OCI-LY1 (cell line): ENCODE measurements around the gene JCAD.
"Not testable (repeated sequence)": the region's sequence is repeated elsewhere in the genome, so short reads cannot be mapped to it uniquely, and the experiment has no call there.

Experiments
- H2AFZ ChIP-seq: fragments of 200-600 bp; sonication (generic), shearing (Covaris generic); 2 replicates; pipeline ENCODE4 v1.6.0; 2014; ENCODE audit warnings: antibody characterized with exemption, mild to moderate bottlenecking, low read length
- H3F3A ChIP-seq: fragments of 200-600 bp; sonication (generic), shearing (Covaris generic); 2 replicates; pipeline ENCODE4 v1.6.0; 2014; ENCODE audit warnings: mild to moderate bottlenecking, antibody characterized with exemption, low read length, moderate library complexity; ENCODE audit not compliant: insufficient read depth
- H3K27ac ChIP-seq: fragments of 200-600 bp; sonication (generic); 2 replicates; pipeline ENCODE4 v1.5.1; 2014; ENCODE audit warnings: low read length, mixed run types, mild to moderate bottlenecking, low read depth; ENCODE audit not compliant: poor library complexity, severe bottlenecking
- H3K27me3 ChIP-seq: fragments of 200-600 bp; sonication (generic); 2 replicates; pipeline ENCODE4 v1.6.0; 2014; ENCODE audit warnings: antibody characterized with exemption, mild to moderate bottlenecking, low read length, moderate library complexity; ENCODE audit not compliant: insufficient read depth
- H3K36me3 ChIP-seq: fragments of 200-600 bp; sonication (generic); 2 replicates; pipeline ENCODE4 v1.6.1; 2014; ENCODE audit warnings: mild to moderate bottlenecking, antibody characterized with exemption, low read length, moderate library complexity, mixed read lengths; ENCODE audit not compliant: insufficient read depth
- H3K4me1 ChIP-seq: fragments of 200-600 bp; sonication (generic); 2 replicates; pipeline ENCODE4 v1.5.1; 2014; ENCODE audit warnings: mild to moderate bottlenecking, low read length, moderate library complexity; ENCODE audit not compliant: insufficient read depth, severe bottlenecking
- H3K4me2 ChIP-seq: fragments of 200-600 bp; sonication (generic), shearing (Covaris generic); 2 replicates; pipeline ENCODE4 v1.6.1; 2014; ENCODE audit warnings: low read length
- H3K4me3 ChIP-seq: fragments of 200-600 bp; sonication (generic); 2 replicates; pipeline ENCODE4 v1.5.1; 2014; ENCODE audit warnings: low read length, low read depth, mild to moderate bottlenecking, mixed read lengths; ENCODE audit not compliant: poor library complexity, severe bottlenecking
- H3K79me2 ChIP-seq: fragments of 200-600 bp; shearing (Covaris generic); 2 replicates; pipeline ENCODE4 v1.6.1; 2016; ENCODE audit warnings: mixed run types, low read length, mixed read lengths; ENCODE audit not compliant: insufficient read depth
- H3K9ac ChIP-seq: fragments of 200-600 bp; sonication (generic), shearing (Covaris generic); 2 replicates; pipeline ENCODE4 v1.6.1; 2014; ENCODE audit warnings: mild to moderate bottlenecking, low read length, mixed read lengths
- H3K9me2 ChIP-seq: fragments of 200-600 bp; sonication (generic), shearing (Covaris generic); 2 replicates; pipeline ENCODE4 v1.6.1; 2014; ENCODE audit warnings: low read depth, mild to moderate bottlenecking, low read length, mixed read lengths
- H3K9me3 ChIP-seq: fragments of 200-600 bp; shearing (Covaris generic); 2 replicates; pipeline ENCODE4 v1.6.1; 2014; ENCODE audit warnings: low read length, mixed read lengths
- H4K20me1 ChIP-seq: fragments of 200-600 bp; sonication (generic), shearing (Covaris generic); 2 replicates; pipeline ENCODE4 v1.6.0; 2016; ENCODE audit warnings: mild to moderate bottlenecking, low read length; ENCODE audit not compliant: insufficient read depth
- CTCF ChIP-seq: fragments of 200-600 bp; sonication (generic), shearing (Covaris generic); IDR thresholded peaks from 2 replicates; pipeline ENCODE4 v1.5.1; 2017; ENCODE audit warnings: mild to moderate bottlenecking, antibody characterized with exemption, low read length, moderate library complexity, mixed read lengths
- EZH2 ChIP-seq: fragments of 200-600 bp; sonication (generic), shearing (Covaris generic); IDR thresholded peaks from 2 replicates; pipeline ENCODE4 v1.8.0; 2017; ENCODE audit warnings: borderline replicate concordance, mixed run types, mild to moderate bottlenecking, antibody characterized with exemption, low read length, moderate library complexity, mixed read lengths

The JCAD gene

GRCh38 chr10:29981510-29981909, 77.9 kb downstream of the JCAD start:
- no peaks in the 10 kb centered on the region for H4K20me1 ChIP-seq
- no peak overlapping the region for H3K4me3 ChIP-seq
- no peak overlapping the region for H3K27ac ChIP-seq
- no peaks in the 10 kb centered on the region for H3K36me3 ChIP-seq
- no peak overlapping the region for H2AFZ ChIP-seq
- H3K9me3 ChIP-seq: no peaks in the 10 kb centered on the region
- H3K4me2 ChIP-seq: no peak overlapping the region
- no peaks in the 10 kb centered on the region for H3K79me2 ChIP-seq
- no peak for TF ChIP-seq CTCF
- TF ChIP-seq EZH2: no peak
- H3K9ac ChIP-seq: no peak overlapping the region
- no peaks in the 10 kb centered on the region for H3K4me1 ChIP-seq
- no peaks in the 10 kb centered on the region for H3F3A ChIP-seq
- no peaks in the 10 kb centered on the region for H3K9me2 ChIP-seq
- H3K27me3 ChIP-seq: no peaks in the 10 kb centered on the region

DNA sequence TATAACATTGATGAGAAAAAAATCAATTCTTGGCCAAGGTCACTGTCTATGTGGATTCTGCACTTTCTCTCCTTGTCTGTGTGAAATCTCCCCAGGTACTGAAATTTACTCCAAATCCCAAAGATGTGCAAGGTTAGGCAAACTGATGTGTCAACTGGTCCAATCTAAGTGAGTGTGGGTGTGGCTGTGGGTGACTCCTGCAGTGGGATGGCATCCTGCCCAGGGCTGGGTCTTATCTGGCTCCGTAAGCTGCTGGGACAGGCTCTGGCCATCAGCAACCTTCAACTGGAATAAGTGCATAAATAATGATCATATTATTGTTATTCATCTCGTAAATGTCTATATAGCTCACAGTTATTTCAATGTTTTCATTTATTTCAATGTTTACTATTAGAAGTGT, 79.3 kb downstream of the JCAD start:
- no peaks in the 10 kb centered on the region for H3K27me3 ChIP-seq
- TF ChIP-seq EZH2: no peak
- TF ChIP-seq CTCF: no peak
- H4K20me1 ChIP-seq: no peaks in the 10 kb centered on the region
- no peaks in the 10 kb centered on the region for H3K36me3 ChIP-seq
- no peak overlapping the region for H2AFZ ChIP-seq
- H3K79me2 ChIP-seq: no peaks in the 10 kb centered on the region
- H3K27ac ChIP-seq: no peak overlapping the region
- no peaks in the 10 kb centered on the region for H3K9me3 ChIP-seq
- H3K4me1 ChIP-seq: no peaks in the 10 kb centered on the region
- H3K9me2 ChIP-seq: no peaks in the 10 kb centered on the region
- H3F3A ChIP-seq: no peaks in the 10 kb centered on the region
- no peak overlapping the region for H3K9ac ChIP-seq
- H3K4me2 ChIP-seq: no peak overlapping the region
- H3K4me3 ChIP-seq: no peak overlapping the region

DNA sequence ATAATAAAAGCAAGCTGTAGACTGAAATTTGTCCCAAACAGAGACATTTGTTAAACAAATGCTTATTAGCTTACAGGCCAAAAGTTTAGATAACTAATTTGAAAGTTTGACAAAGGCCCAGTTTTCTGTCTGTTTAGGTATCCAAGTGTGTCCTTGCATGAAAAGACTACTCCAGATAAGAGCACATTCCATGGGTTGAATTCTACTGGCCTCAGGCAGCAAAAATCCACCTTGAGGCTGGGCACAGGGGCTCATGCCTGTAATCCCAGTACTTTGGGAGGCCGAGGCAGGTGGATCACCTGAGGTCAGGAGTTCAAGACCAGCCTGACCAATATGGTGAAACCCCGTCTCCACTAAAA, 80.0 kb downstream of the JCAD start:
- H4K20me1 ChIP-seq, H3K27me3 ChIP-seq, H3F3A ChIP-seq, H3K36me3 ChIP-seq, H2AFZ ChIP-seq, H3K4me3 ChIP-seq, H3K4me1 ChIP-seq, H3K79me2 ChIP-seq, H3K9me3 ChIP-seq, H3K9ac ChIP-seq, H3K4me2 ChIP-seq, H3K27ac ChIP-seq, H3K9me2 ChIP-seq: not testable (repeated sequence)

GRCh38 chr10:29977171-29977570, 82.2 kb downstream of the JCAD start:
- TF ChIP-seq EZH2: no peak
- no peaks in the 10 kb centered on the region for H4K20me1 ChIP-seq
- no peaks in the 10 kb centered on the region for H3K27me3 ChIP-seq
- no peak overlapping the region for H3K4me2 ChIP-seq
- H3K9me3 ChIP-seq: no peaks in the 10 kb centered on the region
- no peak overlapping the region for H3K4me3 ChIP-seq
- H3K9me2 ChIP-seq: no peaks in the 10 kb centered on the region
- H3F3A ChIP-seq: no peaks in the 10 kb centered on the region
- no peak overlapping the region for H3K27ac ChIP-seq
- no peaks in the 10 kb centered on the region for H3K79me2 ChIP-seq
- H2AFZ ChIP-seq: no peak overlapping the region
- no peaks in the 10 kb centered on the region for H3K4me1 ChIP-seq
- no peak overlapping the region for H3K9ac ChIP-seq
- no peaks in the 10 kb centered on the region for H3K36me3 ChIP-seq
